ENCODE results near the gene RPL10. TPM values are rescaled to one million over a fixed set of nuclear protein-coding genes. Genes with fewer than 3 reads are reported as not detected.

RPL10 gene
- total and polyA plus RNA-seq, 9 of the 15 experiments (the other 6 are each of a cell fraction or from before 2014, with no cell fraction given): 3,774 to 7,600 (median 5,014) TPM

DNA sequence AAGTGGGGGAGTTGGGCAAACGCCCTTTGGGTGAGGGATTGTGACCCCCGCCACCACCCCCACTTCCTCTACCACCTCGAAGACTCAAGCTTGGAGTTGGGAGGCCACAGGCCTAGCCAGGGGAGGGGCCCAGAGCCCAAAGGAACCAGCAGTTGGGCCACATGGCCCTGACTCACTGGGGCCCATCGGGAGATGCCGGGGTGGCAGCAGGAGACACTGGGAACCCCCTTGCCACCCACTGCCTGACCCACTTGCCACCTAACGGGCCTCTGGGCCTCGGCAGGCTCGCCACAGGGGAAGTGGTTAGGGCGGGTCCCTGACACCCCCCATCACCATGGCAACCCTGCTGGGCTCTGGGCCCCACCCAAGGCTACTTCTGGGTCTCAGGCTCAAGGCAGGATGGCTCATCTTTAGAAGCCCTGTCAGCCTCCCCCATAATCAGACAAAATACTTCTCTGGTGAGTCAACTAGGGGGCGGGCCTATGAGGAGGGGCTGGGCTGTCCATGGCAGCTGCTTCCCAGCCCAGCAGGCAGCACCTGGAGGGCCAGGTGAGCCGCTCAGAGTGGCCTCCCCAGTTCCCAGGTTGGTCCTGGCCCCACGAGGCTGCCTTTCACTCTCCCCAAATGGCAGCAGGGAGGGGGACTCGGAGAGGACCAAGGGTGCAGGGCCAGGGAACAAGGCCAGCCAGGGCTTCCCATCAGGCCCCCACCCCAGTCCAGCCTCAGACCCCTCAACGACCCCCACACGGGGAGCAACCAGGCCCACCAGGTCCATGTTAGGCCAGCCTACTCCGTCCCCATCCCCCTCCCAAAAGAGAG lies 29.3 kb upstream of the RPL10 start (continued):
- TF ChIP-seq, protein P1, sequence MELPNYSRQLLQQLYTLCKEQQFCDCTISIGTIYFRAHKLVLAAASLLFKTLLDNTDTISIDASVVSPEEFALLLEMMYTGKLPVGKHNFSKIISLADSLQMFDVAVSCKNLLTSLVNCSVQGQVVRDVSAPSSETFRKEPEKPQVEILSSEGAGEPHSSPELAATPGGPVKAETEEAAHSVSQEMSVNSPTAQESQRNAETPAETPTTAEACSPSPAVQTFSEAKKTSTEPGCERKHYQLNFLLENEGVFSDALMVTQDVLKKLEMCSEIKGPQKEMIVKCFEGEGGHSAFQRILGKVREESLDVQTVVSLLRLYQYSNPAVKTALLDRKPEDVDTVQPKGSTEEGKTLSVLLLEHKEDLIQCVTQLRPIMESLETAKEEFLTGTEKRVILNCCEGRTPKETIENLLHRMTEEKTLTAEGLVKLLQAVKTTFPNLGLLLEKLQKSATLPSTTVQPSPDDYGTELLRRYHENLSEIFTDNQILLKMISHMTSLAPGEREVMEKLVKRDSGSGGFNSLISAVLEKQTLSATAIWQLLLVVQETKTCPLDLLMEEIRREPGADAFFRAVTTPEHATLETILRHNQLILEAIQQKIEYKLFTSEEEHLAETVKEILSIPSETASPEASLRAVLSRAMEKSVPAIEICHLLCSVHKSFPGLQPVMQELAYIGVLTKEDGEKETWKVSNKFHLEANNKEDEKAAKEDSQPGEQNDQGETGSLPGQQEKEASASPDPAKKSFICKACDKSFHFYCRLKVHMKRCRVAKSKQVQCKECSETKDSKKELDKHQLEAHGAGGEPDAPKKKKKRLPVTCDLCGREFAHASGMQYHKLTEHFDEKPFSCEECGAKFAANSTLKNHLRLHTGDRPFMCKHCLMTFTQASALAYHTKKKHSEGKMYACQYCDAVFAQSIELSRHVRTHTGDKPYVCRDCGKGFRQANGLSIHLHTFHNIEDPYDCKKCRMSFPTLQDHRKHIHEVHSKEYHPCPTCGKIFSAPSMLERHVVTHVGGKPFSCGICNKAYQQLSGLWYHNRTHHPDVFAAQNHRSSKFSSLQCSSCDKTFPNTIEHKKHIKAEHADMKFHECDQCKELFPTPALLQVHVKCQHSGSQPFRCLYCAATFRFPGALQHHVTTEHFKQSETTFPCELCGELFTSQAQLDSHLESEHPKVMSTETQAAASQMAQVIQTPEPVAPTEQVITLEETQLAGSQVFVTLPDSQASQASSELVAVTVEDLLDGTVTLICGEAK (IDR thresholded peaks at IDR 0.05): no peak
- TF ChIP-seq, protein P1 (CRISPR knock-in tag; IDR thresholded peaks at IDR 0.05): no peak
- TF ChIP-seq ZSCAN32 (CRISPR knock-in tag; IDR thresholded peaks at IDR 0.05) (no peak), ZNF354B (CRISPR knock-in tag; IDR thresholded peaks at IDR 0.05) (no peak), ZKSCAN8 (CRISPR knock-in tag; IDR thresholded peaks at IDR 0.05) (no peak), GTF2A2 (tag; IDR thresholded peaks at IDR 0.05) (no peak), TEAD2 (tag; IDR thresholded peaks at IDR 0.05) (no peak), ZBTB17 (CRISPR knock-in tag; IDR thresholded peaks at IDR 0.05) (no peak), BCOR (IDR thresholded peaks at IDR 0.05) (no peak), SMARCA4 (IDR thresholded peaks at IDR 0.05) (peak; percentile 50; the same call in 1 of the 2 replicates), PRPF4 (IDR thresholded peaks at IDR 0.05; ENCODE audit: insufficient read depth, low read depth, low read length, poor library complexity, severe bottlenecking) (no peak), CTBP1 (IDR thresholded peaks at IDR 0.05; ENCODE audit: borderline replicate concordance) (peak; percentile 95), GABPA (tag; conservative IDR thresholded peaks at IDR 0.05; ENCODE audit: low read depth) (no peak), HDAC6 (IDR thresholded peaks at IDR 0.05; ENCODE audit: low read depth, low read length) (no peak), ARID1B (IDR thresholded peaks at IDR 0.05) (peak; percentile 62), ASH1L (IDR thresholded peaks at IDR 0.05; ENCODE audit: borderline replicate concordance, low read depth, partially characterized antibody) (no peak), CREBBP (IDR thresholded peaks at IDR 0.05; ENCODE audit: low read depth, low read length) (no peak), GATAD2B (IDR thresholded peaks at IDR 0.05; ENCODE audit: borderline replicate concordance) (no peak), DACH1 (IDR thresholded peaks at IDR 0.05; ENCODE audit: partially characterized antibody) (no peak), KAT7 (CRISPR knock-in tag; IDR thresholded peaks at IDR 0.05; ENCODE audit: borderline replicate concordance) (peak; percentile 9; the same call in 1 of the 2 replicates)
- TF ChIP-seq, protein P2, sequence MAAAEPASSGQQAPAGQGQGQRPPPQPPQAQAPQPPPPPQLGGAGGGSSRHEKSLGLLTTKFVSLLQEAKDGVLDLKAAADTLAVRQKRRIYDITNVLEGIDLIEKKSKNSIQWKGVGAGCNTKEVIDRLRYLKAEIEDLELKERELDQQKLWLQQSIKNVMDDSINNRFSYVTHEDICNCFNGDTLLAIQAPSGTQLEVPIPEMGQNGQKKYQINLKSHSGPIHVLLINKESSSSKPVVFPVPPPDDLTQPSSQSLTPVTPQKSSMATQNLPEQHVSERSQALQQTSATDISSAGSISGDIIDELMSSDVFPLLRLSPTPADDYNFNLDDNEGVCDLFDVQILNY (CRISPR knock-in tag; IDR thresholded peaks at IDR 0.05): no peak

Data from K562 (cell line).